ENCODE data around the gene AP3B1. TPM values are rescaled to one million over a fixed set of nuclear protein-coding genes. Genes with fewer than 3 reads are reported as not detected.

AP3B1 gene
- total and polyA plus RNA-seq, 2 of the 8 experiments (the other 6 are each of a cell fraction or from before 2014, with no cell fraction given), result 45.8 to 48.3 TPM

DNA sequence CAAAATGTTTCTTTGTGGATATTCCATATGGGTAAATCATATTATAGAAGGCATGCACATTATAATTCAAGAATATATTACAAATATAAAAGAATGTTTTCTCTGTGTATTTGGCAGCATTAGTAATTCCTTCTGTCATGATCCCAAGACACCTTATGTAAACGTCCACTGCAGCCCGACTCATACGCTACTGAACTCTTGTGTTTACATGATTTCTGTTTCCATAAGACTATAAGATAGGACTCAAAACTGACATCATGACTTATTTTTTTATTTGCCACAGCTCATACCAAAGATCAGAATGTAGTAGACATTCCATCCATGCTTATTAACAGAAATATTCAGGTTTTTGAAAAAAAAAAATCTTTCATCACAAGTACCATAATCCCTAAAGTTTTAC, 234.1 kb downstream of the AP3B1 start (continued):
- TF ChIP-seq, protein P1, sequence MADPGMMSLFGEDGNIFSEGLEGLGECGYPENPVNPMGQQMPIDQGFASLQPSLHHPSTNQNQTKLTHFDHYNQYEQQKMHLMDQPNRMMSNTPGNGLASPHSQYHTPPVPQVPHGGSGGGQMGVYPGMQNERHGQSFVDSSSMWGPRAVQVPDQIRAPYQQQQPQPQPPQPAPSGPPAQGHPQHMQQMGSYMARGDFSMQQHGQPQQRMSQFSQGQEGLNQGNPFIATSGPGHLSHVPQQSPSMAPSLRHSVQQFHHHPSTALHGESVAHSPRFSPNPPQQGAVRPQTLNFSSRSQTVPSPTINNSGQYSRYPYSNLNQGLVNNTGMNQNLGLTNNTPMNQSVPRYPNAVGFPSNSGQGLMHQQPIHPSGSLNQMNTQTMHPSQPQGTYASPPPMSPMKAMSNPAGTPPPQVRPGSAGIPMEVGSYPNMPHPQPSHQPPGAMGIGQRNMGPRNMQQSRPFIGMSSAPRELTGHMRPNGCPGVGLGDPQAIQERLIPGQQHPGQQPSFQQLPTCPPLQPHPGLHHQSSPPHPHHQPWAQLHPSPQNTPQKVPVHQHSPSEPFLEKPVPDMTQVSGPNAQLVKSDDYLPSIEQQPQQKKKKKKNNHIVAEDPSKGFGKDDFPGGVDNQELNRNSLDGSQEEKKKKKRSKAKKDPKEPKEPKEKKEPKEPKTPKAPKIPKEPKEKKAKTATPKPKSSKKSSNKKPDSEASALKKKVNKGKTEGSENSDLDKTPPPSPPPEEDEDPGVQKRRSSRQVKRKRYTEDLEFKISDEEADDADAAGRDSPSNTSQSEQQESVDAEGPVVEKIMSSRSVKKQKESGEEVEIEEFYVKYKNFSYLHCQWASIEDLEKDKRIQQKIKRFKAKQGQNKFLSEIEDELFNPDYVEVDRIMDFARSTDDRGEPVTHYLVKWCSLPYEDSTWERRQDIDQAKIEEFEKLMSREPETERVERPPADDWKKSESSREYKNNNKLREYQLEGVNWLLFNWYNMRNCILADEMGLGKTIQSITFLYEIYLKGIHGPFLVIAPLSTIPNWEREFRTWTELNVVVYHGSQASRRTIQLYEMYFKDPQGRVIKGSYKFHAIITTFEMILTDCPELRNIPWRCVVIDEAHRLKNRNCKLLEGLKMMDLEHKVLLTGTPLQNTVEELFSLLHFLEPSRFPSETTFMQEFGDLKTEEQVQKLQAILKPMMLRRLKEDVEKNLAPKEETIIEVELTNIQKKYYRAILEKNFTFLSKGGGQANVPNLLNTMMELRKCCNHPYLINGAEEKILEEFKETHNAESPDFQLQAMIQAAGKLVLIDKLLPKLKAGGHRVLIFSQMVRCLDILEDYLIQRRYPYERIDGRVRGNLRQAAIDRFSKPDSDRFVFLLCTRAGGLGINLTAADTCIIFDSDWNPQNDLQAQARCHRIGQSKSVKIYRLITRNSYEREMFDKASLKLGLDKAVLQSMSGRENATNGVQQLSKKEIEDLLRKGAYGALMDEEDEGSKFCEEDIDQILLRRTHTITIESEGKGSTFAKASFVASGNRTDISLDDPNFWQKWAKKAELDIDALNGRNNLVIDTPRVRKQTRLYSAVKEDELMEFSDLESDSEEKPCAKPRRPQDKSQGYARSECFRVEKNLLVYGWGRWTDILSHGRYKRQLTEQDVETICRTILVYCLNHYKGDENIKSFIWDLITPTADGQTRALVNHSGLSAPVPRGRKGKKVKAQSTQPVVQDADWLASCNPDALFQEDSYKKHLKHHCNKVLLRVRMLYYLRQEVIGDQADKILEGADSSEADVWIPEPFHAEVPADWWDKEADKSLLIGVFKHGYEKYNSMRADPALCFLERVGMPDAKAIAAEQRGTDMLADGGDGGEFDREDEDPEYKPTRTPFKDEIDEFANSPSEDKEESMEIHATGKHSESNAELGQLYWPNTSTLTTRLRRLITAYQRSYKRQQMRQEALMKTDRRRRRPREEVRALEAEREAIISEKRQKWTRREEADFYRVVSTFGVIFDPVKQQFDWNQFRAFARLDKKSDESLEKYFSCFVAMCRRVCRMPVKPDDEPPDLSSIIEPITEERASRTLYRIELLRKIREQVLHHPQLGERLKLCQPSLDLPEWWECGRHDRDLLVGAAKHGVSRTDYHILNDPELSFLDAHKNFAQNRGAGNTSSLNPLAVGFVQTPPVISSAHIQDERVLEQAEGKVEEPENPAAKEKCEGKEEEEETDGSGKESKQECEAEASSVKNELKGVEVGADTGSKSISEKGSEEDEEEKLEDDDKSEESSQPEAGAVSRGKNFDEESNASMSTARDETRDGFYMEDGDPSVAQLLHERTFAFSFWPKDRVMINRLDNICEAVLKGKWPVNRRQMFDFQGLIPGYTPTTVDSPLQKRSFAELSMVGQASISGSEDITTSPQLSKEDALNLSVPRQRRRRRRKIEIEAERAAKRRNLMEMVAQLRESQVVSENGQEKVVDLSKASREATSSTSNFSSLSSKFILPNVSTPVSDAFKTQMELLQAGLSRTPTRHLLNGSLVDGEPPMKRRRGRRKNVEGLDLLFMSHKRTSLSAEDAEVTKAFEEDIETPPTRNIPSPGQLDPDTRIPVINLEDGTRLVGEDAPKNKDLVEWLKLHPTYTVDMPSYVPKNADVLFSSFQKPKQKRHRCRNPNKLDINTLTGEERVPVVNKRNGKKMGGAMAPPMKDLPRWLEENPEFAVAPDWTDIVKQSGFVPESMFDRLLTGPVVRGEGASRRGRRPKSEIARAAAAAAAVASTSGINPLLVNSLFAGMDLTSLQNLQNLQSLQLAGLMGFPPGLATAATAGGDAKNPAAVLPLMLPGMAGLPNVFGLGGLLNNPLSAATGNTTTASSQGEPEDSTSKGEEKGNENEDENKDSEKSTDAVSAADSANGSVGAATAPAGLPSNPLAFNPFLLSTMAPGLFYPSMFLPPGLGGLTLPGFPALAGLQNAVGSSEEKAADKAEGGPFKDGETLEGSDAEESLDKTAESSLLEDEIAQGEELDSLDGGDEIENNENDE (IDR thresholded peaks at IDR 0.05; ENCODE audit: insufficient replicate concordance, low read length), result no peak
- TF ChIP-seq FOSL1 (IDR thresholded peaks at IDR 0.05; ENCODE audit: insufficient read depth, low read depth, low read length) (no peak), SUZ12 (IDR thresholded peaks at IDR 0.05; ENCODE audit: low read length) (no peak), YY1 (IDR thresholded peaks at IDR 0.05; ENCODE audit: low read depth, low read length) (no peak), JUN (IDR thresholded peaks at IDR 0.05; ENCODE audit: low read depth, low read length) (no peak), SIRT6 (IDR thresholded peaks at IDR 0.05; ENCODE audit: low read length) (no peak), KDM4A (IDR thresholded peaks at IDR 0.05; ENCODE audit: low read depth, low read length, severe bottlenecking) (no peak), NRF1 (IDR thresholded peaks at IDR 0.05; ENCODE audit: low read depth, low read length) (no peak), SIN3A (conservative IDR thresholded peaks at IDR 0.05 in 1 of 2, IDR thresholded peaks at IDR 0.05 in 1 of 2; ENCODE audit: low read depth in 1 of 2, low read length in 2 of 2) (no peak), POLR2A (IDR thresholded peaks at IDR 0.05; ENCODE audit: control extremely low read depth in 1 of 2, low read depth in 2 of 2, low read length in 2 of 2) (no peak), RFX5 (IDR thresholded peaks at IDR 0.05; ENCODE audit: borderline replicate concordance, low read depth, low read length) (no peak)

Measured in H1 (cell line).